ENCODE data around the gene MRPL21.
"Not testable (repeated sequence)": the region's sequence is repeated elsewhere in the genome, so short reads cannot be mapped to it uniquely, and the experiment has no call there.

MRPL21 gene

DNA sequence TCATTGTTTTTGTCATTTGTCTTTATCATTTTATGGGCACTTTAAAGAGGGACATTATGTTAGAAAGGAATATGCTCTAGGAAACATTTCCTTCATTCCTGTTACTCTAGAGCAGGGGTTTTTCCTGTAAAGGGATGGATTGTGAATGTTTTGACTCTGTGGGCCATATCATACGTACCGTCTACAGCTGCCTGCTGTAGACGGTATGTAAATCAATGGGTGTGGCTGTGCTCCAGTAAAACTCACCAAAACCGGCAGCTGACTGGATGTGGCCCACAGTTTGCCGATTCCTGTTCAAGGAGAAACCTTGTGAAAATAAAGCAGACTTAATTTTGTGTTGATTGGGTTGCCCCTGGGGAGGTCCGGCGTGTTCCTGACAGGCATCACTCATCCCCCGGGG is 7.3 kb upstream of the MRPL21 start:
- DNase-seq (ENCODE audit: low read depth) = no peak

DNA sequence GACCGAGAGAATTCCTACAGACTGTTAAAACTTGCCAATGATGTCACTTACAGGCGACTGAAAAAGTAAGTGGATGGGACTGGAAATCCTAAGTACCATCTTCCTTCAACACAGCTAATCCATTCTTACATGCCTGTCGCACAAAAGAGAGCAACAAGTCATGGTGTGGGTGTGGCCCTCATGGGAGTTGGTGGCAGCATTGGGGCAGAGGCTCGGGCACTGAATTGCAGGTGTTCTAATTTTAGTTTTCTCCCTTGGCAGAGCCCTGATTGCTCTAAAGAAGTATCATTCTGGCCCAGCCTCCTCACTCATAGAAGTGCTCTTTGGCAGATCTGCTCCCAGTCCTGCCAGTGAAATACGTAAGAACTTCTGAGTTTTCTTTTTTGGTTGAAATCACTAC is 4.6 kb upstream of the MRPL21 start:
- DNase-seq (ENCODE audit: low read depth) = no peak

DNA sequence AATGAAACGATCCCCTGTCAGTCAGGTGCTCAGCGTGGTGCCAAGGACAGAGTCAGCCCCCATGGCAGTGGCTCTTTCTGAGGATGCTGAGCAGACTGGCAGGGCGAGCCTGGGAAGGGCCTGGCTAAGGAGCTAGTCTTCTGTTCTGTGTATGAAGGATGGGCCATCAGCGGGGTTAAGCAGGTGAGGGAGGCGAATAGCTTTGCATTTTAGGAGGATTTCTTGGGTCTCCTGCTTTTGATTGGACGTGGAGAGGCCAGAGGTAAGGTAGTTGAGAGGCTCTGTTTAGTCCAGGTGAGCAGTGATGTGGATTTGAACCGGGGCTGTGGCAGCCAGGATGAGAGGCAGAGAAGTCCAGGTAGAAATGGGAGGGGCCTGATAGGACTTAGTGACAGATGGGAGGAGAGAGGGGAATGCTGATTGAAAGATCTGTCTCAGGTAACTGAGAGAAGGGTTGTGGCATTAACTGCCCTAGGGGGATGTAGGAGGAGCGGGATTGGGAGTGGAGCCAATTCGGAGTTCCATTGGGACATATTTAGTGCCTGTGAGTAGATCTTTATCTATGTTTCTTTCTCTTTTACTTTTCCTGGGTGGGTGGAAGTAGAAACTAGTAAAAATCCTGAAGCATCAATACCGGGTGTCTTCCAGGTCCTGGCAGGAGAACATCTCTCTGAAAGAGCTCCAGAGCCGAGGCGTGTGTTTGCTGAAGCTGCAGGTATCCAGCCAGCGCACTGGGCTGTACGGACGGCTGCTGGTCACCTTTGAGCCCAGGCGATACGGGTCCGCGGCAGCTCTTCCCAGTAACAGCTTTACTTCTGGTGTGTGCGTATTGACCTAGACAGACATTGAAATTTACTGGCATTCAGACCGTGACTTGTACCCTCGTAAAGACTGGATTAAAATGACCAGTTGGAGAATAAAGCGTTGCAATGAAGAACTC is 2.1 kb upstream of the MRPL21 start:
- DNase-seq (ENCODE audit: low read depth) = no peak

DNA sequence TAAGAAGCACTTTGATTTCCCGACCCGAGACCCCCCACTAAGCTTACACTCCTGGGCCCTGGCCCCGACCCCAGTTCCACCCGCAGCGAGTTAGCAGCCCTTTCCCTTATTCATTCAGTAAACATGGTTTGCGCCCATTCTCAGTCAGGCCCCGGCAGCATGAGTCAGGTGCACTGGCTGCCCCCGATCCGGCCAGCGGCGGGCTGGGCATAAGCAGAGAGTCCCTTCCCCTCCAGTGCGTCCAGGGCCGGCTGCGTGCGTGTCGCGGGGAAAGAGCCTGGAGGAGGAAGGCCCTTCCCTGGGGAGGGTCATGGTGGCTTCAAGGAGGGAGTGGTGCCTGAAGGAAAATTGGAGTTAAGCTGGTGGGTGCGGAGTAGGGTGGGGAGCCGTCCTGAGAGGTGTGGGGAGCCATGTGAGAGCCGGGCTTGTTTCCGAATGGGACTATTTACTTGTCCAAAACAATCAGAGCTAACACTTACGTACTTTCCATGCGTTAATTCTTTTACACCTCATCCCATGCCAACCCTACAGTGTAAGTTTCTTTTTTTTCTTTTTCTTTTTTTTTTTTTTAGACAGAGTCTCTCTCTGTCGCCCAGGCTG is 716 bp upstream of the MRPL21 start:
- DNase-seq (ENCODE audit: low read depth) = no peak

DNA sequence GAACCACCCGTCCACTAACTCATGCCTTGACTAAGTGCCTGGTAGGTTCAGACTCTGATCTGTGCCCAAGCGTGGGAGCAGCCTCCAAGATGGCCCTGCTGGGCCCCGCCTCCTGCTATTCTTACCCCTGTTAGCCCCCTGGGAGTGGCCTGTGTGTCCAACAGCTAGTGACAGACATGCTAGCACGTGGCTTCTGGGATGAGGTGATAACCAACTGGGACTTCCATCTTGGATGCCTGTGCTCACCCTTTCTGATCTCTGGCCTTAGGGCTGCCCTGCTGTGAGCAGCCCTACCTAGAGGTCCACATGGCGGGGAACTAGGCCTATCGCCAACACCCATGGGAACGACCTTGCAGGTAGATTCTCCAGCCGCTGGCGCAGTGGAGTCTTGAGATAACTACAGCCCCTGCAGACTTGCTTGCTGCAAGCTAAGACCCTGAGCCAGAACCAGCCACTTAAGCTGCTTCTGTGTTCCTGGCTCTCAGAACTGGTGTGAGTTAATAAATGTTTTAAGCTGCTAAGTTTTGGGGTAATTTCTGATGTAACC is 2.7 kb downstream of the MRPL21 start:
- no peak for DNase-seq (ENCODE audit: low read depth)

DNA sequence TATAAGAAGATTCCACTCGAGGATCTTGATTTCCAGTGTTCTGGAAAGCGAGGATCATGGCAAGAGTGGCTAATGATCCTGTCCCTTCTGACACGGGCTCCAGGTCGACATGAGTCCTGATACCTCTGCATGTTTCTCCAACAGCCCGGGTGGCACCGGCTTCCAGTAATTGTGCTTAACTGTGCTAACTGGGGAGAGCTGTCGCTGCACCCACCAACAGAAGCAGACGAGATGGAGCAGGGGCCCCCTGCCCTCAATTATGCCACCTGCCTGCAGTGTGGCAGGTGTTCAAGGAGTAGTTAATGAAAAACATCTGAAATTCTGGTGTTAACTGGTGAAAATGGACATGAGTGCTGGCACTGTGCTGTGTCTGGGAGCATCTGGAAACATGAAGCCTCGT is 6.2 kb downstream of the MRPL21 start:
- DNase-seq (ENCODE audit: low read depth) = no peak

DNA sequence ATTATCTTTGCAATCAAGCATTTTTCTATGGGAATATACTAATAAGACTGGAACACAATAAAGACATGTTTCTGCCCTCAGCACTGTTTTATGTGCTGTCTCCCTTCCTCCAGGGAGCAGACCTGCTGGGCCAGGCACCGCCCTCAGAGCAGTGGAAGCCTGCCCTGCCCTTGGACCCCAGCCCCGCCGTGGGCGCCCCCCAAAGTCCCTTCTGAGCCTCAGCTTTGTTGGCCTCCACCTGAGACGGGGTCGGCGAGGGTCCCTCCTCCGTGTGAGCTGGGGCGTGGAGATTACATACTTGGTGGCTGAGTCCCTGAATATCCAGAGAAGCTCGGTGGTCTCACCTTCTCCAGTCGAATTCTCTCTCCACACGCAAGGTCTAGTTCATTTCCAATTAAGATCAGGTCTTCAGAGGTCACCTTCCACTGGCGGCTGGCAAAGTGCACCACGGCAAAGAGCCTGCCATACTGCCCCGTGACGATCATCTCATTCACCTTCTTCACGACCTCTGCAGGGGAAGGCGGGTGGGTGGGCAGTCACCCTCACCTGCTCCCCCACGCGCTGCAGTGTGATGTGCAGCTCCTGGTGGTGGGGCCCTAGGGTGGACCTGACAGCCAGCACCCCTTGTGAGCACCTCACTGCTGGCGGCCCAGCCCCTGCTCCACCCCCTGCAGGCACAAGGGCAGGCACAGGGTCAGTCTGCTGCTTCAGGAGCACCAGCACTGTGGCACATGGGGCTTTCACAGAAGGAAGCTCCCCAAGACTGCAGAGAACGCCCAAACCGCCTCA is 7.3 kb downstream of the MRPL21 start:
- DNase-seq (ENCODE audit: low read depth) = no peak

DNA sequence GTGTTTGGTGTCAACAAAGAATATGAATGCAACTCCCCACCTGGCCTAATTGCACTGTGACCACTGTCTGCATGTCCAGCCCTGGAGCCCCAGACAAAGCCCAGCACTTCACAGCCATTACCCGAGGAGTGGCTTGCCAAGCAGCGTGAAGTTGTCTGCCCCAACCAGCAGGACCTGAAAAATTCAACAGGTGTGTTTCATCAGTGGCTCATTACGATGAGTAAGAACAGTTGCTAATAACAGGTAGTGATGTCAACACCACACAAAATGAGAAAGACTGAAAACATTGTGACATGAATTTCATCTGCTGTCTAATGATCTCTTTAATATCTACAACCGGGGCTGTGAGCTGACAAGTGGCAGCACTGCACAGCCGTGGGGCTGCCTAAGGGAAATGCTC is 10.3 kb downstream of the MRPL21 start:
- no peak for DNase-seq (ENCODE audit: low read depth)

DNA sequence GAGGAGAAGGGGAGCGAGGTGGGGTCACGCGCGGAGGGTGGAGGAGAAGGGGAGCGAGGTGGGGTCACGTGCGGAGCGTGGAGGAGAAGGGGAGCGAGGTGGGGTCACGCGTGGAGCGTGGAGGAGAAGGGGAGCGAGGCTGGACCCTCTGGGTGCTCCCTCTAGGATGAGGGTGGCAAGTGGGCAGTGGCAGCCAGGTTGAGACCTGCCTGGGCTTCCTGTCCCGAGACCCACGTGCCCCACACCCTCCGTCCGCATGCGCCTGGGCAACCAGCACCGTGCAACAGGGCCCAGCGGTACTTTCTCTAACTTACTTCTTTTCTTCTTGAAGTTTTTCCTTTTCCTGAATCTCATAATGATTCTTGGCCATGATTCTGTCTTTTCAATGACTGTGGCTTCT is 11.1 kb downstream of the MRPL21 start:
- no peak for DNase-seq (ENCODE audit: low read depth)

DNA sequence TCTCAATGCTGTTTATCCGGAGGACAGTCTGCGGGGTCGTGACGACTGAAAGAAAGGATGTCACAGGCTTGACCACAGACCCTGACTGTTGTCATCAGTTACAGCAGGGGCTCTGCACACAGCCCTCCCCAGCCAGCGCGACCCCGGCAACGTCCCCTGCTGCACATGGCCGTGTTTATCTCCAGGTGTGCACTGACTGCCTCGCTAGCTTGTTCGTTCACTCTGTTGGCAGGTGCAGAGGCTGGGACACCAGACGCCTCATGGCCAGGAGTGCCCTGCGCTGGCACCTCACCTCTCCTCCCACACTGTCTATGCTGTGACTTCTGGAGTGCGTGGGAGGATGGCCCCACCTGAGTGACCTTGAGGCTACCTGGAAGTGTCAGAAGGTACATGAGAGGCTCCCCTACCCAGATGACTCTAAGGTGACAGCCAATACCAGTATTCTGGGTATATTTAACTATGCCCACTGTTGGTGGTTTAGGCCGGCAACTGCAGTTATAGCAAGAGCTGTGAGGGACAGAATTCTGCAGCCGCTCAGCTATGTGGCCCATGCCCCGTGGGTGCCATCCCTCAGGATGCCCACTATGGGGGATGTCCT is 12.2 kb downstream of the MRPL21 start:
- DNase-seq (ENCODE audit: low read depth) = no peak

DNA sequence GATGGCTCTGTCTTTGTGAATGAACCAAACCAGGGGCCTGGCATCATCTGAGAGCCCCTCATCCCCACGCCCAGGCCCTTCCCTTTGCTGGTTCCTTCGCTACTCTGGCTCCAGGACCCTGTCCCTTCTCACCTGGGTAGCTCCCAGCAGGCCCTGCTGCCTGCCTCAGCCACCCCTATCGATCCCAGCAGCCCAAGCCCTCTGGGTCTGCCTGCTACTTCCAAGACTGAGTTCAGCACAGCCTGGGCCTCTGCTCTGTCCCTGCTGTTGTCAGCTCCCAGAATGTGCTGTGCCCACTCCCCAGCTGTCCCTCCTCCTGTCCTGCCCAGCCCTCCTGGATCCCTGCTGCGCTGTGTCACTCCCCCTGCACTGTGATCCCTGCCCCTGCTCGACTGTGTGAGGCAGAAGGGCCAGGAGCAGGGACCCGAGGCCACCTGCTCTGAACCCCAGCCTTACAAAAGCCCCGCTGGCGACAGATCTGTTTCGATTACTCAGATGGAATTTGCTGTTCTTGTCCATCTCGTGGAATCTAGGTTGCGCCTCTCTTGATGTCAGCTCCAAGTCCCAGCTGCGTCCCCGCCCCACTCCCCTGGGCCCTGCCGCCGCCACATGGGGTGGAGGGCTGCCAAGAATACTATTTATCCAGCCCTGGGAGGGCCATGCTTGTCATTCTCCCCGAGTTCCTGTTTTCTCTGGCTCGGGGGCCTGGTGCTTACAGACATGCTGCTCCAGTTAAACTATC is 13.0 kb downstream of the MRPL21 start:
- DNase-seq (ENCODE audit: low read depth) = no peak

DNA sequence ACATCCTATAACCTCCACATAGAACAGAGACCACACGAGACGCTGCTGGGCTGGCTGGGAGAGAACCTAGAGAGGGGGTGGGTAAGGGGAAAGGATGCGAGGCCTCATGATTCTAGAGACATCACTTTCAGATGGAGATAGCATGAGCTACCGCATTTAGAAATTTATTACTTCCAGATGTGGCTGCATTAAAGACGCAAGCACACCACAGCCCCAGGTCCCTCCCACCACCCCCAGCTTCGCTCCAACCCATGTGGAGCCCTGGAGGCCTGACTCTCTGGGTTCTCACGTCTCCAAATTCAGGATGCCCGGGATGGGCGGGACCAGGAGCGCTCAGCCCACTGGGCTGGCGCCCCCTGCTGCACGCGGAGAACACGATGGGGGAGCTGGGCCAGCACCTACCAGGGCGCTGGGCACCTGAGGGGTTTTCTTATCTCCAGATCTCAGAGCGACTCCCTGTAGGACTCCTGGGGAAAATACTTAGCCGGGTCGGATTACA is 13.6 kb downstream of the MRPL21 start:
- no peak for DNase-seq (ENCODE audit: low read depth)

DNA sequence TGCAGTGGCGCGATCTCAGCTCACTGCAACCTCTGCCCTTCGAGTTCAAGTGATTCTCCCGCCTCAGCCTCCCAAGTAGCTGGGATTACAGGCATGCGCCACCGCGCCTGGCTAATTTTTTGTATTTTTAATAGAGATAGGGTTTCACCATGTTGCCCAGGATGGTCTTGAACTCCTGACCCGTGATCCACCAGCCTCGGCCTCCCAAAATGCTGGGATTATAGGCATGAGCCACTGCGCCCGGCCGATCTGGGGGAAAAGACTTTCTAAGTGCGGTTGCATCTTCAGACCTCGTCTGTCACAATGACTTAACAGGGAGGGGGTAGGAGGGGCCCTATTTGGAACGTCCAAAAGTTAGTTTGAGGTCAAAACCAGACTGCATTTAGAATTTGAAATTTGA is 18.8 kb downstream of the MRPL21 start:
- DNase-seq (ENCODE audit: low read depth) = not testable (repeated sequence)

DNA sequence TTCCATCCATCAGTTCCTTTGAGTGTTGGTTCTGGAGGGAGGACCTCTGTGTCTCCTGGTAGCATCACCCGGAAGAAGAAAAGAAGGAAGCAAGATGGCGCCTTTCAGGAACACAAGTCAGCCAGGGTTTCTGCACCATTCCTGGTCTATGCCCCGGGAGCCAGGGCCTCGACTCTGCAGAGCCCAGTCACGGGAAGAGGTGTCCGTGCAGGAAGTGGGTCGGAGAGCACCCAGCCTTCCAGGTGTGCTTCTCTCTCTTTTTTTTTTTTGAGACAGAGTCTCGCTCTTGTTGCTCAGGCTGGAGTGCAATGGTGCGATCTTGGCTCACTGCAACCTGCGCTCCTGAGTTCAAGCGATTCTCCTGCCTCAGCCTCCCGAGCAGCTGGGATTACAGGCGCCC is 21.2 kb downstream of the MRPL21 start:
- DNase-seq (ENCODE audit: low read depth) = no peak

DNA sequence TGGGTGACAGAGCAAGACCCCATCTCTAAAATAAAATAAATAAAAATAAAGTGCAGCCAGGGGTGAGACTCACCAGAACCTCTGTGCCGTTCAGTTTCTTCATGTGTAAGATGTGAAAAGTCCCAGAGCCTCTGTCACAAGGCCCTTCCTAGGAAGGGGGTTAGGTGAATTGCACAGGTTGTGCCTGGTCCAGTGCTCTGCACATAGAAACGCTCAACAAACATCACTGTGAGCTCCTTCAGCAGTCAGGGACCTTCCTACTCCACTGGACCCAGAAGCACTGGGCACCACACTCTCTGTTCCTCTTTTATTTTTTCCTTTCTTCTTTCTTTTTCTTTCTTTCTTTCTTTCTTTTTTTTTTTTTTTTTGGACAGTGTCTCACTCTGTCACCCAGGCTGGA is 22.3 kb downstream of the MRPL21 start:
- DNase-seq (ENCODE audit: low read depth) = no peak

DNA sequence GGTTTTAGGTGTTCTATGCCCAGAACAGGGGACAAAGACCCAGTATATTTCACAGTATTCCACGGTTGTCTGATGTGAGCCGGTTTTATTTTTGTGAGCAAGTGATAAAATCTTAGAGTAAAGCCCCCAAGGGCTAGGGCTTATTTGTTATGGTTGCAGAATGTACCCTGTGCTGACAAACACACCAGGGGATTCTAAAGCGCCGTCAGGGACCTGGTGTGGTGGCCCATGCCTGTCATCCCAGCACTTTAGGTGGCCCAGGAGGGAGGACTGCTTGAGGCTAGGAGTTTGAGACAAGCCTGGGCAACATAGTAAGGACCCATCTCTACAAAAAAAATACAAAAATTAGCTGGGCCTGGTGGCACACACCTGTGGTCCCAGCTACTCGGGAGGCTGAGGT is 22.8 kb downstream of the MRPL21 start:
- no peak for DNase-seq (ENCODE audit: low read depth)

DNA sequence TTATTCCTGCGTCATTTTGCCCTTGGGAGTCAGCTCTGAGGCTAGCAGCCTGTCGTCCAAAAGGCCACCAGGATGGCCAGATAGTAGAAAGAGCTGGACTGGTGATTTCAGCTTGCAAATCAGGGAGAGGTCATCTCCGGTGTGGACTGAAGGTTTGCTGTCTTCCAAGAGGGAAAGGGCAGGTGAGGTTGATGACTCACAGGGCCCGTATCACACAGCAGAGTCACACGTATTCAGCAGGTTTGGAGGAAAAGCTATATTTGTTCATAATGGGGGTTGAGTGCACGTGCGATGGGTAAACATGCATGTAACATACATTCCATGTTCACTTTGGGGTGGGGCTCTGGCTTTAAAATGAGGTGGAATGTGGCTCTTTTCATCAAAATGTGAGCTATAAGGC is 25.6 kb downstream of the MRPL21 start:
- DNase-seq (ENCODE audit: low read depth) = no peak

DNA sequence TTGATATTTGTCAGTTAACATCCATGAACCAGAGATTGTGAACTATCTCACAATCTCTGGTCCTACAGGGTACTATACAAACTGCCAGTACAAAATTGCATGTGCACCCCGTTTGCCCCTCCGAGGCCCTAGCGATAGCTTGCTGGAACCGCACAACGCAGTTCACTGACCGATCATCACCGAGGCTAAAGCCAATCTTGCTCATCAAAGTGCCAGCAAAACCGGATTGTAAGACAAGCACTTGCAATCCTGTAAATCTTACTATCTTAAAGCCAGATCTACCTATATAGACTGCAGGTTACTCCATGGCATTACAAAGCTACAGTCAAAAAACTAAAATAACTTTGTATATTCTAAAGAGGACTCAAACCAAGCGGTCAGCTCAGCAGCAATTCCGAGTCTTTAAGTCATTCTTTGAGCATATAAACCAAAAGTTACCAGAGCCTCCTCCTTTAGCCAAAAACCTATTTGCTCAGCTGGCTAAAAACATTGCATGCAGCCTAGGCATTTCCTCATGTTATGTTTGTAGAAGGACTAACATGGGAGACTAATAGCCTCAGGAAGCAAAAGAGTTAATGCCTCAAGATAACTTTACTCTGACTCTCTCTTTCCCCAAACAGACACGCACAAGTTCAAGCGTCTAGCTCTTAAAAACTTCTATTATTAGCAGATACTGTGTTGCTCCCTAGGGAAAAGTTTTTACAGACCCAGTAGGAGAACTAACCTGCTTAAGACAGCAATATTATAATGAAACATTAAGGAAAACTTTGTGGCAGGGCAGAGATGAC is 31.2 kb downstream of the MRPL21 start:
- DNase-seq (ENCODE audit: low read depth) = no peak

DNA sequence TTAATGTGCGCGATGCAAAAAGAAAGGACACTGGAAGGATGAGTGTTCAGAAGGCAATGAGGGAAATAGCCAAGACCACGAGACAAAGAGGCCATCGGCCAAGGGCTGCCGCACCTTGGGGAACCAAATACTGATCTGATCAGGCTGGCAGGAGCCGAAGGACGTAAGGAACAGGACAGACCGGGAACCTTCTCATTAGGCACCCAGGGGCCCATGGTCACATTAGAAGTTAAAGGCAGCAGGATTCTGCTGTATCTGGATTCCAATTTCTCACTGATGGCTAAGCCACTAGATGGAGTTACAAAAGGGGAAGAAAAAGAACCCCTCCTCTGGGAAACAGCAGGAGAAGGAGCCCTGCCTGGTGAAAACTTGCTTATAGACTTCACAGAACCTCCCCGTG is 33.2 kb downstream of the MRPL21 start:
- no peak for DNase-seq (ENCODE audit: low read depth)

DNA sequence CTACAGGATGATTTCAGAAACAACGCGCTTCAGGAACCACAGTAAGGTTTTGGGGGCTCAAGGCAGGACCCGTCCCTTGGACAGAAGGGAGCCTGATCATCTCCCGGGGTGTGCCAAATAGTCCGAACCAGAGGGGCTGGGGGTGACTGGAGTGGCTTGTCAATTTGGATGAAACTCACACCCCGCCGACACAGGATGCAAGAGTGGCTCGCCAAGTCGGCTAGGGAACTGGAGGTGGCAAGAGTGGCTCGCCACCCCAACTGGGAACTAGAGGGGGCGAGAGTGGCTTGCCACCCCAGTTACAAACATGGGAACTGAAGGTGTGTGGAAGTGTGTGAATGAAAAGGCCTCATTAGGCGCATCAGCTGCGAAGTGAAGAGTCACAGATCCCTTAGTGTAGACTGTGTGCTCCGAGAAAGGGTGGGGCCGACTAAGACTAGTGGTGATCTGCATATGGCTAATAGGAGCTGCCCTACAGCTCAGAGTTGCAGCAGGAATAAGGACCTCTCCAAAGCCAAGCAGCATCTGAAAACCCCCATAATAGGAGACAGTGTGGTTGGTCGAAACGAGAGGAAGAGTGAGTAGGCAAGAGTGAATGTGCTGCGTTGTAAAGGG is 35.3 kb downstream of the MRPL21 start:
- no peak for DNase-seq (ENCODE audit: low read depth)

All from stimulated activated CD8-positive, alpha-beta memory T cell treated with anti-CD3 and anti-CD28 coated beads, Interleukin-4, amount 100 ng/mL, for 24 hours (primary cell).